Stimulated activated CD4-positive, alpha-beta T cell treated with anti-CD3 and anti-CD28 coated beads, TNF-alpha, amount 100 ng/mL, for 4 hours (primary cell): ENCODE measurements around the gene PTPRB.
"Not testable (repeated sequence)": the region's sequence is repeated elsewhere in the genome, so short reads cannot be mapped to it uniquely, and the experiment has no call there.

Source experiments
- DNase-seq, 3 experiments: peaks; one replicate each; pipeline ENCODE4 v3.0.0-alpha.2; 2020; ENCODE audit warnings: low read depth in 3 of 3

The PTPRB gene

GRCh38 chr12:70540996-70541395, 96.2 kb downstream of the PTPRB start:
- DNase-seq, result no peak

GRCh38 chr12:70536650-70537049, 100.6 kb downstream of the PTPRB start:
- DNase-seq, result no peak

- DNase-seq, result no peak
Observed at GRCh38 chr12:70535896-70536374, 101.3 kb downstream of the PTPRB start.

GRCh38 chr12:70534466-70534865, 102.8 kb downstream of the PTPRB start:
- DNase-seq, result no peak

GRCh38 chr12:70529647-70530046, 107.6 kb downstream of the PTPRB start:
- DNase-seq, result no peak

GRCh38 chr12:70520847-70521246, 116.4 kb downstream of the PTPRB start:
- DNase-seq, result no peak

GRCh38 chr12:70513426-70513825, 123.8 kb downstream of the PTPRB start:
- DNase-seq, result no peak

- no peak for DNase-seq
Observed at GRCh38 chr12:70508178-70508577, 129.1 kb downstream of the PTPRB start.

GRCh38 chr12:70507442-70507841, 129.8 kb downstream of the PTPRB start:
- no peak for DNase-seq

GRCh38 chr12:70497508-70497907, 139.7 kb downstream of the PTPRB start:
- DNase-seq, result no peak

GRCh38 chr12:70492904-70493303, 144.3 kb downstream of the PTPRB start:
- DNase-seq, result not testable (repeated sequence)

- DNase-seq, result not testable (repeated sequence)
Observed at GRCh38 chr12:70490928-70491327, 146.3 kb downstream of the PTPRB start.

GRCh38 chr12:70487440-70487839, 149.8 kb downstream of the PTPRB start:
- no peak for DNase-seq

GRCh38 chr12:70486588-70486987, 150.6 kb downstream of the PTPRB start:
- DNase-seq, result no peak

- DNase-seq, result no peak
Observed at GRCh38 chr12:70485704-70486103, 151.5 kb downstream of the PTPRB start.

- no peak for DNase-seq
Observed at GRCh38 chr12:70484464-70484863, 152.8 kb downstream of the PTPRB start.

GRCh38 chr12:70482764-70483163, 154.5 kb downstream of the PTPRB start:
- no peak for DNase-seq

GRCh38 chr12:70469221-70469820, 167.9 kb downstream of the PTPRB start:
- DNase-seq, result no peak

GRCh38 chr12:70468741-70469140, 168.5 kb downstream of the PTPRB start:
- no peak for DNase-seq

- no peak for DNase-seq
Observed at GRCh38 chr12:70467918-70468733, 169.1 kb downstream of the PTPRB start.

GRCh38 chr12:70467476-70467875, 169.8 kb downstream of the PTPRB start:
- no peak for DNase-seq

GRCh38 chr12:70466753-70467152, 170.5 kb downstream of the PTPRB start:
- no peak for DNase-seq
